Astrocyte (in vitro differentiated cells and primary cell): ENCODE data around the gene PODXL. TPM values are rescaled to one million over a fixed set of nuclear protein-coding genes. Genes with fewer than 3 reads are reported as not detected.
A peak's percentile ranks its signal among the peaks of the same experiment; 100 is the strongest.

Experiments
- DNase-seq: peaks from one replicate; pipeline ENCODE4 v3.0.0-alpha.2; 2010; ENCODE audit warnings: low read depth
- FAIRE-seq: peaks from 2 replicates; lab custom pipeline; 2011; peaks lifted over from hg19 to GRCh38; lab: Jason Lieb, UNC
- H2AFZ ChIP-seq: 2 replicates; pipeline ENCODE4 v1.6.0; 2012; ENCODE audit warnings: low read depth, low read length, inconsistent platforms
- H3K27ac ChIP-seq: 2 replicates; pipeline ENCODE4 v1.5.1; 2011; ENCODE audit warnings: low read depth, low read length, inconsistent platforms
- H3K27me3 ChIP-seq: 2 replicates; pipeline ENCODE4 v1.6.0; 2011; ENCODE audit warnings: low read length, inconsistent platforms; ENCODE audit not compliant: insufficient read depth
- H3K36me3 ChIP-seq: 2 replicates; pipeline ENCODE4 v1.5.1; 2011; ENCODE audit warnings: low read length, inconsistent platforms; ENCODE audit not compliant: insufficient read depth
- H3K4me1 ChIP-seq: 2 replicates; pipeline ENCODE4 v1.5.1; 2011; ENCODE audit warnings: low read length, inconsistent platforms; ENCODE audit not compliant: insufficient read depth
- H3K4me2 ChIP-seq: 2 replicates; pipeline ENCODE4 v1.6.0; 2012; ENCODE audit warnings: low read length, inconsistent platforms
- H3K4me3 ChIP-seq: 2 replicates; pipeline ENCODE4 v1.5.1; 2011; ENCODE audit warnings: low read depth, mild to moderate bottlenecking, low read length, inconsistent platforms; ENCODE audit not compliant: insufficient read depth
- H3K79me2 ChIP-seq: 2 replicates; pipeline ENCODE4 v1.6.0; 2012; ENCODE audit warnings: mild to moderate bottlenecking, low read length, inconsistent platforms; ENCODE audit not compliant: insufficient read depth
- H3K9ac ChIP-seq: 2 replicates; pipeline ENCODE4 v1.6.0; 2012; ENCODE audit warnings: mild to moderate bottlenecking, low read length, inconsistent platforms
- H3K9me3 ChIP-seq: 2 replicates; pipeline ENCODE4 v1.5.1; 2012; ENCODE audit warnings: low read depth, mild to moderate bottlenecking, low read length, inconsistent platforms; ENCODE audit not compliant: insufficient read depth
- H4K20me1 ChIP-seq: 2 replicates; pipeline ENCODE4 v1.6.0; 2012; ENCODE audit warnings: low read length, inconsistent platforms; ENCODE audit not compliant: insufficient read depth
- H3K27ac Mint-ChIP-seq: one replicate; pipeline ENCODE4 v1.8.0; 2021; ENCODE audit warnings: mild to moderate bottlenecking, mixed read lengths; ENCODE audit not compliant: unreplicated experiment
- H3K27me3 Mint-ChIP-seq: one replicate; pipeline ENCODE4 v1.8.0; 2021; ENCODE audit warnings: low read depth, mixed read lengths; ENCODE audit not compliant: unreplicated experiment
- H3K36me3 Mint-ChIP-seq: one replicate; pipeline ENCODE4 v1.8.0; 2021; ENCODE audit warnings: low read depth, mixed read lengths; ENCODE audit not compliant: unreplicated experiment
- H3K4me1 Mint-ChIP-seq: one replicate; pipeline ENCODE4 v1.8.0; 2021; ENCODE audit warnings: low read depth, mixed read lengths; ENCODE audit not compliant: unreplicated experiment
- H3K4me3 Mint-ChIP-seq: one replicate; pipeline ENCODE4 v1.8.0; 2021; ENCODE audit warnings: mild to moderate bottlenecking, moderate library complexity, mixed read lengths; ENCODE audit not compliant: unreplicated experiment
- H3K9me3 Mint-ChIP-seq: one replicate; pipeline ENCODE4 v1.8.0; 2021; ENCODE audit warnings: mild to moderate bottlenecking, mixed read lengths; ENCODE audit not compliant: unreplicated experiment
- CTCF ChIP-seq: IDR thresholded peaks from 2 replicates; pipeline ENCODE4 v1.5.1; 2011; ENCODE audit warnings: low read depth, mild to moderate bottlenecking, inconsistent platforms, low read length, moderate library complexity; ENCODE audit not compliant: insufficient read depth
- EZH2 ChIP-seq: IDR thresholded peaks from 2 replicates; pipeline ENCODE4 v1.6.1; 2012; ENCODE audit warnings: mild to moderate bottlenecking, low read length, inconsistent platforms; ENCODE audit not compliant: insufficient read depth
- total RNA-seq: library from RNA; stranded (reverse); gene quantifications from 2 replicates; pipeline ENCODE4 v1.2.1, GENCODE V29; 2021

The PODXL gene
- total RNA-seq, 1 donor from 2014 or later = 47.1 TPM

- H4K20me1 ChIP-seq = peaks cover 5% of the 10 kb centered on the region
- peak; percentile 96 for TF ChIP-seq CTCF
- TF ChIP-seq EZH2 = no peak
- H3K9me3 Mint-ChIP-seq = no peaks in the 10 kb centered on the region
- no peak overlapping the region for H2AFZ ChIP-seq
- H3K27me3 ChIP-seq = no peaks in the 10 kb centered on the region
- no peaks in the 10 kb centered on the region for H3K79me2 ChIP-seq
- H3K27me3 Mint-ChIP-seq = no peaks in the 10 kb centered on the region
- peak overlapping the region; percentile 46 for H3K4me2 ChIP-seq
- H3K4me1 ChIP-seq = peaks cover 6% of the 10 kb centered on the region
- no peaks in the 10 kb centered on the region for H3K9me3 ChIP-seq
- peaks cover 10% of the 10 kb centered on the region for H3K36me3 Mint-ChIP-seq
- FAIRE-seq (no peak), DNase-seq (peak; percentile 58)
- H3K9ac ChIP-seq = no peak overlapping the region
- no peak overlapping the region for H3K4me3 Mint-ChIP-seq
- H3K27ac ChIP-seq = no peak overlapping the region
- peak overlapping the region; percentile 88 for H3K27ac Mint-ChIP-seq
- H3K36me3 ChIP-seq = no peaks in the 10 kb centered on the region
- peaks cover 11% of the 10 kb centered on the region for H3K4me1 Mint-ChIP-seq
- H3K4me3 ChIP-seq = no peak overlapping the region
These were observed 43.0 kb downstream of the PODXL start for GRCh38 chr7:131513245-131514061.

GRCh38 chr7:131511774-131512535 lies 44.5 kb downstream of the PODXL start:
- Histone ChIP-seq H3K4me1 (peaks cover 6% of the 10 kb centered on the region), H3K9ac (no peak overlapping the region), H3K9me3 (no peaks in the 10 kb centered on the region), H3K4me2 (no peak overlapping the region), H4K20me1 (peaks cover 10% of the 10 kb centered on the region), H3K27ac (no peak overlapping the region), H3K36me3 (no peaks in the 10 kb centered on the region), H3K27me3 (no peaks in the 10 kb centered on the region), H2AFZ (no peak overlapping the region), H3K79me2 (no peaks in the 10 kb centered on the region), H3K4me3 (no peak overlapping the region)
- TF ChIP-seq CTCF (no peak), EZH2 (no peak)
- H3K36me3 Mint-ChIP-seq = peaks cover 10% of the 10 kb centered on the region
- FAIRE-seq (no peak), DNase-seq (no peak)
- no peaks in the 10 kb centered on the region for H3K9me3 Mint-ChIP-seq
- H3K27me3 Mint-ChIP-seq = no peaks in the 10 kb centered on the region
- H3K27ac Mint-ChIP-seq = no peak overlapping the region
- H3K4me3 Mint-ChIP-seq = no peak overlapping the region
- H3K4me1 Mint-ChIP-seq = peaks cover 12% of the 10 kb centered on the region
